GM12801 (cell line): ENCODE measurements around the gene SVOP.

Experiments used
- CTCF ChIP-seq: IDR thresholded peaks from one replicate; pipeline ENCODE4 v1.5.1; 2011; ENCODE audit warnings: control low read depth; ENCODE audit not compliant: insufficient read length; ENCODE audit errors: extremely low read depth

The SVOP gene

GRCh38 chr12:108859923-108860291, 161.0 kb downstream of the SVOP start:
- no peak for TF ChIP-seq CTCF

GRCh38 chr12:108858311-108859074, 162.4 kb downstream of the SVOP start:
- no peak for TF ChIP-seq CTCF
